Testis (tissue), 3 donors: ENCODE measurements around the gene HDAC2. TPM values are rescaled to one million over a fixed set of nuclear protein-coding genes. Genes with fewer than 3 reads are reported as not detected.

Experiments
- DNase-seq: peaks from one replicate; pipeline ENCODE4 v3.0.0-alpha.2; 2019
- H3K27ac ChIP-seq, 2 donors: fragments of 200-600 bp; sonication (generic); one replicate each; pipeline ENCODE4 v1.5.1; 2019
- H3K27me3 ChIP-seq: fragments of 200-600 bp; sonication (generic); one replicate; pipeline ENCODE4 v1.5.1; 2019
- H3K36me3 ChIP-seq: fragments of 200-600 bp; sonication (generic); one replicate; pipeline ENCODE4 v1.5.1; 2017; ENCODE audit warnings: low read depth; ENCODE audit errors: missing control alignments
- H3K4me1 ChIP-seq: fragments of 200-600 bp; sonication (generic); one replicate; pipeline ENCODE4 v1.5.1; 2019
- H3K4me3 ChIP-seq, 2 donors: fragments of 200-600 bp; sonication (generic); one replicate each; pipeline ENCODE4 v1.5.1; 2017 to 2019
- H3K9me3 ChIP-seq: fragments of 200-600 bp; sonication (generic); one replicate; pipeline ENCODE4 v1.5.1; 2017
- POLR2A ChIP-seq: fragments of 450-650 bp; IDR thresholded peaks from one replicate; pipeline ENCODE4 v1.6.1; 2017; ENCODE audit warnings: antibody characterized with exemption, mild to moderate bottlenecking, moderate library complexity
- WGBS, 2 donors: methylation state at CpG; one replicate each; pipeline ENCODE4 v1.1.5; 2018; 5-methylcytosine and 5-hydroxymethylcytosine counted together
- intact Hi-C: fragments of 100-400 bp; cut with DNase I; formaldehyde crosslinking; loops from one replicate; pipeline ENCODE4 v1.15.1; 2023; ENCODE audit warnings: low total_unique reads
- polyA plus RNA-seq: library from polyadenylated mRNA; stranded (reverse); fragments of 350-450 nt; fragmentation: Illumina TruSeq; extraction: RNeasy Lipid Tissue Mini Kit (QIAGEN cat#74804); gene quantifications from one replicate; pipeline ENCODE4 v1.2.3, GENCODE V29; 2014; ENCODE audit warnings: low read depth, low replicate concordance; ENCODE audit not compliant: insufficient read depth
- total RNA-seq, 2 donors: library from RNA; depleted of rRNA; stranded (reverse); fragments of >200 nt; gene quantifications; one replicate each; pipeline ENCODE4 v1.2.3, GENCODE V29; 2016
- TF ChIP-seq, protein P1 (sequence below), 3 experiments: fragments of 450-650 bp in 2 of 3; fragments of 200-600 bp in 1 of 3; sonication (generic) in 1 of 3; IDR thresholded peaks; one replicate each; pipeline ENCODE4 v1.5.1; 2016 to 2019; ENCODE audit warnings: antibody characterized with exemption in 3 of 3, mild to moderate bottlenecking in 2 of 3, moderate library complexity in 1 of 3

HDAC2 gene
- total and polyA plus RNA-seq, 3 donors from 2014 or later, result 99.3 to 146 (median 119) TPM

GRCh38 chr6:113888956-113889630 is 81.9 kb downstream of the HDAC2 start:
- H3K36me3 ChIP-seq, result no peaks in the 10 kb centered on the region
- WGBS, 2 donors, result 71 to 85% methylated on average over 3 of the region's 3 CpGs
- H3K4me1 ChIP-seq, result no peaks in the 10 kb centered on the region
- no peaks in the 10 kb centered on the region for H3K27me3 ChIP-seq
- H3K4me3 ChIP-seq, result no peak overlapping the region
- H3K27ac ChIP-seq, result no peak overlapping the region
- DNase-seq, result no peak
- no peak for TF ChIP-seq POLR2A
- no peaks in the 10 kb centered on the region for H3K9me3 ChIP-seq
- intact Hi-C loops, result no loop called here

DNA sequence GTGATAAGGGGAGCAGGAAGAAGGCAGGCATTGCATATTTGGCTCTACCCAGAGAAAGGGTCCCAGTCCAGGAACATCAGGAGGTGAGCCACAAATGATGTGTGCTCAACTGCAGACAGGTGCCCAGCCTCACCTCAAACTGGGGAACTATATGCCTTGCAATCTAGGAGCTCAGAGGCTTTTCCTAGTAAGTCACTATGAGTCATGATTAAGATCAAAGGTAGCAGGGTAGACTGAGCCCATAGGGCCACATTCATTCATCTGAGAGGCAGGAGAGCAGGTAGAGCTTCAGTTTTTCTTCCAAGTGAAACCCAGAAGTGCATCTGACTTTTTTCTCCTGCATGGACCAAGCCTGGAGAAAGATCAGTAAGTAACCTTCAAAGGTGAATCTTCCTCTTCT is 82.5 kb downstream of the HDAC2 start:
- no peaks in the 10 kb centered on the region for H3K4me1 ChIP-seq
- DNase-seq, result no peak
- H3K27me3 ChIP-seq, result no peaks in the 10 kb centered on the region
- intact Hi-C loops, result no loop called here
- no peaks in the 10 kb centered on the region for H3K9me3 ChIP-seq
- no peak overlapping the region for H3K4me3 ChIP-seq
- H3K36me3 ChIP-seq, result no peaks in the 10 kb centered on the region
- no peak overlapping the region for H3K27ac ChIP-seq
- no peak for TF ChIP-seq POLR2A
- TF ChIP-seq, protein P1, sequence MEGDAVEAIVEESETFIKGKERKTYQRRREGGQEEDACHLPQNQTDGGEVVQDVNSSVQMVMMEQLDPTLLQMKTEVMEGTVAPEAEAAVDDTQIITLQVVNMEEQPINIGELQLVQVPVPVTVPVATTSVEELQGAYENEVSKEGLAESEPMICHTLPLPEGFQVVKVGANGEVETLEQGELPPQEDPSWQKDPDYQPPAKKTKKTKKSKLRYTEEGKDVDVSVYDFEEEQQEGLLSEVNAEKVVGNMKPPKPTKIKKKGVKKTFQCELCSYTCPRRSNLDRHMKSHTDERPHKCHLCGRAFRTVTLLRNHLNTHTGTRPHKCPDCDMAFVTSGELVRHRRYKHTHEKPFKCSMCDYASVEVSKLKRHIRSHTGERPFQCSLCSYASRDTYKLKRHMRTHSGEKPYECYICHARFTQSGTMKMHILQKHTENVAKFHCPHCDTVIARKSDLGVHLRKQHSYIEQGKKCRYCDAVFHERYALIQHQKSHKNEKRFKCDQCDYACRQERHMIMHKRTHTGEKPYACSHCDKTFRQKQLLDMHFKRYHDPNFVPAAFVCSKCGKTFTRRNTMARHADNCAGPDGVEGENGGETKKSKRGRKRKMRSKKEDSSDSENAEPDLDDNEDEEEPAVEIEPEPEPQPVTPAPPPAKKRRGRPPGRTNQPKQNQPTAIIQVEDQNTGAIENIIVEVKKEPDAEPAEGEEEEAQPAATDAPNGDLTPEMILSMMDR (IDR thresholded peaks at IDR 0.05), result no peak

DNA sequence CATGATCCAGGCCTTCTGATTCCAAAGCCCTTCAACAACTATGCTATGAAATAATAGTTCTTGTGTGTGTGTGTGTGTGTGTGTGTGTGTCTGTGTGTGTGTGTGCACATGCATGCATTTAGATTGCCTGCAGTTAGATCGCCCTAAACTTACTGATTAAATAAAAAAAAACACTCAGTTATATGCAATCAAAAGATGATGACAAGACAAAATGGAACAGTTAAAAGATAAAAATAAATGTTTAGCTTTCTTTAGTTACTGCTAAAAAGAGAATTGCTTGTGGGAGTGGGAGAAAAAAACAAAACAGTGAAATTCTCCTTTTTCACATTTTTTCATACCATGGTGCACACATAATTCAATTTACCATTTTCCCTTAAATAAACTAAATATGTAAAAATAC is 84.4 kb downstream of the HDAC2 start:
- H3K9me3 ChIP-seq, result no peaks in the 10 kb centered on the region
- no peak for DNase-seq
- no peaks in the 10 kb centered on the region for H3K27me3 ChIP-seq
- H3K36me3 ChIP-seq, result no peaks in the 10 kb centered on the region
- intact Hi-C loops, result no loop called here
- TF ChIP-seq, protein P1 (IDR thresholded peaks at IDR 0.05), result no peak
- TF ChIP-seq POLR2A, result no peak
- no peak overlapping the region for H3K4me3 ChIP-seq
- no peaks in the 10 kb centered on the region for H3K4me1 ChIP-seq
- WGBS, 2 donors, result 87 to 91% methylated on average over 1 of the region's 1 CpG
- no peak overlapping the region for H3K27ac ChIP-seq

- intact Hi-C loops, result no loop called here
- no peaks in the 10 kb centered on the region for H3K36me3 ChIP-seq
- no peaks in the 10 kb centered on the region for H3K9me3 ChIP-seq
- no peak overlapping the region for H3K27ac ChIP-seq
- H3K4me3 ChIP-seq, result no peak overlapping the region
- no peaks in the 10 kb centered on the region for H3K4me1 ChIP-seq
- DNase-seq, result no peak
- TF ChIP-seq, protein P1 (IDR thresholded peaks at IDR 0.05), result no peak
- TF ChIP-seq POLR2A, result no peak
- H3K27me3 ChIP-seq, result no peaks in the 10 kb centered on the region
- WGBS, 2 donors, result 88 to 91% methylated on average over 2 of the region's 2 CpGs
Measured at GRCh38 chr6:113884011-113884410, 86.9 kb downstream of the HDAC2 start.

Other genes with a start within 250 kb of the HDAC2 start
- gene MARCKS, start 113.8 kb downstream of the HDAC2 start, total RNA-seq, result 10 to 100 TPM; 26.6 to 32.7 TPM
- 21.5 TPM for gene MARCKS, start 113.8 kb downstream of the HDAC2 start, polyA plus RNA-seq